Ishikawa (cell line): ENCODE data around the gene HABP4.

ENCODE experiments used
- CEBPB ChIP-seq: IDR thresholded peaks from 2 replicates; pipeline ENCODE4 v1.6.1; 2012
- CREB1 ChIP-seq: IDR thresholded peaks from 2 replicates; pipeline ENCODE4 v1.6.1; 2012; ENCODE audit warnings: low read depth
- EGR1 ChIP-seq: IDR thresholded peaks from 2 replicates; pipeline ENCODE4 v1.6.1; 2012
- EP300 ChIP-seq: IDR thresholded peaks from 2 replicates; pipeline ENCODE4 v1.6.1; 2012; ENCODE audit warnings: borderline replicate concordance
- FOXM1 ChIP-seq: IDR thresholded peaks from 2 replicates; pipeline ENCODE4 v1.6.1; 2012; ENCODE audit warnings: low read depth, borderline replicate concordance
- MAX ChIP-seq: IDR thresholded peaks from 2 replicates; pipeline ENCODE4 v1.6.1; 2012
- NFIC ChIP-seq: IDR thresholded peaks from 2 replicates; pipeline ENCODE4 v1.6.1; 2012
- RAD21 ChIP-seq: IDR thresholded peaks from 2 replicates; pipeline ENCODE4 v1.6.1; 2012; ENCODE audit warnings: low read depth
- REST ChIP-seq: IDR thresholded peaks from 2 replicates; pipeline ENCODE4 v1.6.1; 2012; ENCODE audit warnings: low read depth, mild to moderate bottlenecking
- TAF1 ChIP-seq: IDR thresholded peaks from 2 replicates; pipeline ENCODE4 v1.6.1; 2012; ENCODE audit warnings: low read depth, mild to moderate bottlenecking
- TCF12 ChIP-seq: IDR thresholded peaks from 2 replicates; pipeline ENCODE4 v1.6.1; 2012; ENCODE audit warnings: low read depth
- TEAD4 ChIP-seq: IDR thresholded peaks from 2 replicates; pipeline ENCODE4 v1.6.1; 2012
- USF1 ChIP-seq: IDR thresholded peaks from 2 replicates; pipeline ENCODE4 v1.6.1; 2012
- YY1 ChIP-seq: IDR thresholded peaks from 2 replicates; pipeline ENCODE4 v1.6.1; 2012; ENCODE audit warnings: low read depth
- ZBTB7A ChIP-seq: IDR thresholded peaks from 2 replicates; pipeline ENCODE4 v1.6.1; 2012; ENCODE audit warnings: low read depth

HABP4 gene

GRCh38 chr9:96502539-96503373 is 52.8 kb downstream of the HABP4 start:
- TF ChIP-seq REST = no peak
- no peak for TF ChIP-seq MAX
- TF ChIP-seq CREB1 = no peak
- TF ChIP-seq EP300 = no peak
- no peak for TF ChIP-seq FOXM1
- TF ChIP-seq TCF12 = no peak
- TF ChIP-seq USF1 = no peak
- TF ChIP-seq CEBPB = no peak
- TF ChIP-seq TEAD4 = no peak
- TF ChIP-seq RAD21 = no peak
- no peak for TF ChIP-seq ZBTB7A
- no peak for TF ChIP-seq TAF1
- no peak for TF ChIP-seq NFIC
- TF ChIP-seq YY1 = no peak
- no peak for TF ChIP-seq EGR1

GRCh38 chr9:96503918-96504317 is 53.9 kb downstream of the HABP4 start:
- no peak for TF ChIP-seq USF1
- TF ChIP-seq FOXM1 = no peak
- TF ChIP-seq ZBTB7A = no peak
- TF ChIP-seq RAD21 = no peak
- TF ChIP-seq CEBPB = no peak
- no peak for TF ChIP-seq TAF1
- no peak for TF ChIP-seq CREB1
- no peak for TF ChIP-seq YY1
- no peak for TF ChIP-seq MAX
- TF ChIP-seq EP300 = no peak
- no peak for TF ChIP-seq TEAD4
- TF ChIP-seq TCF12 = no peak
- TF ChIP-seq EGR1 = no peak
- no peak for TF ChIP-seq NFIC
- no peak for TF ChIP-seq REST

- TF ChIP-seq CEBPB = no peak
- no peak for TF ChIP-seq USF1
- TF ChIP-seq TAF1 = no peak
- TF ChIP-seq CREB1 = no peak
- no peak for TF ChIP-seq EP300
- TF ChIP-seq FOXM1 = no peak
Measured at GRCh38 chr9:96505316-96505991, 55.5 kb downstream of the HABP4 start.

GRCh38 chr9:96508227-96508940 is 58.4 kb downstream of the HABP4 start:
- TF ChIP-seq YY1 = no peak
- no peak for TF ChIP-seq TAF1

- TF ChIP-seq YY1 (no peak), CREB1 (no peak), TAF1 (no peak)
Measured at GRCh38 chr9:96509026-96509425, 59.1 kb downstream of the HABP4 start.
